SK-N-SH (cell line): ENCODE results near the gene ELAVL2. TPM values are rescaled to one million over a fixed set of nuclear protein-coding genes. Genes with fewer than 3 reads are reported as not detected.

ENCODE experiments used
- CTCF ChIA-PET: fragments of 300-600, 350-600 bp; formaldehyde crosslinking; extraction: SDS; loops from one replicate; lab custom pipeline; 2021; lab: Yijun Ruan, JAX
- POLR2A ChIA-PET: fragments of 350-600 bp; sonication (Branson Sonifier 250); formaldehyde crosslinking; extraction: SDS; loops from one replicate; lab custom pipeline; 2020; ENCODE audit warnings: antibody characterized with exemption, inconsistent platforms; lab: Yijun Ruan, JAX
- DNase-seq: peaks from one replicate; pipeline ENCODE4 v3.0.0; 2012
- H2AFZ ChIP-seq: fragments of 200-600 bp; sonication (generic); 2 replicates; pipeline ENCODE4 v1.8.1; 2016; ENCODE audit warnings: antibody characterized with exemption, mild to moderate bottlenecking, low read depth
- H3F3A ChIP-seq: fragments of 200-600 bp; sonication (generic); replicated peaks from 2 replicates; pipeline ENCODE3; 2016; ENCODE audit warnings: antibody characterized with exemption, mild to moderate bottlenecking; ENCODE audit not compliant: insufficient read depth
- H3K27ac ChIP-seq, 2 experiments: fragments of 200-500 bp in 1 of 2; fragments of 200-600 bp in 1 of 2; sonication (Bioruptor generic) in 1 of 2; sonication (generic), shearing (Covaris generic) in 1 of 2; 2 replicates each; pipeline versions ENCODE4 v1.5.1 to v1.6.1; 2014 to 2016; ENCODE audit warnings: low read depth in 2 of 2, inconsistent platforms in 1 of 2, low read length in 1 of 2, mild to moderate bottlenecking in 1 of 2, mixed read lengths in 1 of 2
- H3K27me3 ChIP-seq: fragments of 200-600 bp; sonication (generic), shearing (Covaris generic); 2 replicates; pipeline ENCODE4 v1.6.1; 2016; ENCODE audit warnings: mixed run types; ENCODE audit not compliant: insufficient read depth
- H3K36me3 ChIP-seq, 2 experiments: fragments of 200-500 bp in 1 of 2; fragments of 200-600 bp in 1 of 2; sonication (Bioruptor generic) in 1 of 2; sonication (generic) in 1 of 2; replicated peaks in 1 of 2; 2 replicates each; pipeline versions ENCODE3 to v1.5.1; 2014 to 2016; ENCODE audit warnings: low read length in 1 of 2, mild to moderate bottlenecking in 1 of 2; ENCODE audit not compliant: insufficient read depth in 2 of 2, control insufficient read depth in 1 of 2
- H3K4me1 ChIP-seq, 2 experiments: fragments of 200-500 bp in 1 of 2; fragments of 200-600 bp in 1 of 2; sonication (Bioruptor generic) in 1 of 2; sonication (generic), shearing (Covaris generic) in 1 of 2; 2 replicates each; pipeline versions ENCODE4 v1.5.1 to v1.6.1; 2014 to 2016; ENCODE audit warnings: low read depth in 1 of 2, low read length in 1 of 2, mixed run types in 1 of 2; ENCODE audit not compliant: insufficient read depth in 2 of 2, control insufficient read depth in 1 of 2
- H3K4me2 ChIP-seq: fragments of 200-600 bp; sonication (generic), shearing (Covaris generic); 2 replicates; pipeline ENCODE4 v1.6.1; 2017; ENCODE audit warnings: mixed run types
- H3K4me3 ChIP-seq, 2 experiments: fragments of 200-500 bp in 1 of 2; fragments of 200-600 bp in 1 of 2; sonication (Bioruptor generic) in 1 of 2; sonication (generic), shearing (Covaris generic) in 1 of 2; 2 replicates each; pipeline versions ENCODE4 v1.5.1 to v1.8.1; 2014 to 2016; ENCODE audit warnings: low read depth in 2 of 2, inconsistent platforms in 1 of 2, low read length in 1 of 2, mild to moderate bottlenecking in 1 of 2, mixed read lengths in 1 of 2, moderate library complexity in 1 of 2
- H3K79me2 ChIP-seq: fragments of 200-600 bp; sonication (generic); 2 replicates; pipeline ENCODE4 v1.8.1; 2017; ENCODE audit warnings: mild to moderate bottlenecking; ENCODE audit not compliant: insufficient read depth
- H3K9ac ChIP-seq: fragments of 200-600 bp; sonication (generic); 2 replicates; pipeline ENCODE4 v1.6.1; 2017; ENCODE audit warnings: mixed run types
- H3K9me2 ChIP-seq: fragments of 200-600 bp; sonication (generic); 2 replicates; pipeline ENCODE4 v1.6.1; 2017; ENCODE audit warnings: mixed run types
- H3K9me3 ChIP-seq: fragments of 200-600 bp; sonication (generic); 2 replicates; pipeline ENCODE4 v1.6.1; 2017; ENCODE audit warnings: mixed run types, mild to moderate bottlenecking, moderate library complexity
- H4K20me1 ChIP-seq: fragments of 200-600 bp; sonication (generic); 2 replicates; pipeline ENCODE4 v1.6.1; 2017; ENCODE audit warnings: mild to moderate bottlenecking, mixed run types; ENCODE audit not compliant: insufficient read depth
- CHD2 ChIP-seq: fragments of 150-350 bp; IDR thresholded peaks from 2 replicates; pipeline ENCODE4 v1.6.1; 2018; ENCODE audit warnings: low read length; ENCODE audit not compliant: partially characterized antibody
- CTCF ChIP-seq: fragments of 200-600 bp; sonication (generic); IDR thresholded peaks from 2 replicates; pipeline ENCODE4 v1.6.1; 2017; ENCODE audit warnings: antibody characterized with exemption, mild to moderate bottlenecking, moderate library complexity
- FOXM1 ChIP-seq: IDR thresholded peaks from 2 replicates; pipeline ENCODE4 v1.4.0; 2012; ENCODE audit warnings: low read depth, mild to moderate bottlenecking
- GATA2 ChIP-seq: sonication (generic); formaldehyde crosslinking; IDR thresholded peaks from 2 replicates; pipeline ENCODE4 v1.5.0; 2020; ENCODE audit warnings: mild to moderate bottlenecking, missing genetic modification reagents
- NRF1 ChIP-seq: IDR thresholded peaks from 2 replicates; pipeline ENCODE4 v1.6.1; 2012; ENCODE audit warnings: low read depth, mild to moderate bottlenecking, low read length
- PBX3 ChIP-seq: IDR thresholded peaks from 2 replicates; pipeline ENCODE4; 2012
- RAD21 ChIP-seq: IDR thresholded peaks from 2 replicates; pipeline ENCODE4 v1.6.1; 2012; ENCODE audit warnings: mild to moderate bottlenecking, low read length
- RCOR1 ChIP-seq: fragments of 150-350 bp; IDR thresholded peaks from 2 replicates; pipeline ENCODE4 v1.6.1; 2017; ENCODE audit warnings: antibody characterized with exemption, low read length
- REST ChIP-seq: IDR thresholded peaks from 2 replicates; pipeline ENCODE4 v1.6.1; 2012; ENCODE audit warnings: mild to moderate bottlenecking, low read depth, low read length, moderate library complexity
- RFX5 ChIP-seq: IDR thresholded peaks from 2 replicates; pipeline ENCODE4 v1.6.1; 2012; ENCODE audit warnings: mild to moderate bottlenecking, improper control_type of control experiment, low read length
- SMC3 ChIP-seq: IDR thresholded peaks from 2 replicates; pipeline ENCODE4 v1.6.1; 2012; ENCODE audit warnings: low read depth, low read length, improper control_type of control experiment
- TAF1 ChIP-seq: IDR thresholded peaks from 2 replicates; pipeline ENCODE4 v1.6.1; 2012; ENCODE audit warnings: low read depth, mild to moderate bottlenecking, low read length, moderate library complexity, borderline replicate concordance
- TCF12 ChIP-seq: IDR thresholded peaks from 2 replicates; pipeline ENCODE4 v1.4.0; 2012
- TEAD4 ChIP-seq: IDR thresholded peaks from 2 replicates; pipeline ENCODE4 v1.4.0; 2012; ENCODE audit warnings: mild to moderate bottlenecking, borderline replicate concordance; ENCODE audit not compliant: insufficient read depth
- USF1 ChIP-seq: IDR thresholded peaks from 2 replicates; pipeline ENCODE4 v1.4.0; 2012; ENCODE audit warnings: low read depth, borderline replicate concordance
- ZBTB33 ChIP-seq: IDR thresholded peaks from 2 replicates; pipeline ENCODE4 v1.4.0; 2012; ENCODE audit warnings: low read depth, borderline replicate concordance
- WGBS: methylation state at CpG from one replicate; pipeline ENCODE4 v1.1.6; 2017; ENCODE audit warnings: low lambda C conversion rate; 5-methylcytosine and 5-hydroxymethylcytosine counted together
- polyA plus RNA-seq, 3 experiments: library from polyadenylated mRNA; depleted of rRNA; stranded (reverse); fragments of >200 nt; gene quantifications; 2 replicates each; pipeline ENCODE4 v1.2.3, GENCODE V29; 2012

ELAVL2 gene
- polyA plus RNA-seq, 1 of the 3 experiments (the other 2 are of a cell fraction), result 0.15 TPM

GRCh38 chr9:23702311-23702922 is 123.6 kb downstream of the ELAVL2 start:
- Histone ChIP-seq H3F3A (no peaks in the 10 kb centered on the region), H4K20me1 (no peaks in the 10 kb centered on the region), H3K9me3 (no peaks in the 10 kb centered on the region), H3K27ac (no peak overlapping the region), H3K9ac (no peak overlapping the region), H3K27me3 (no peaks in the 10 kb centered on the region), H3K9me2 (no peaks in the 10 kb centered on the region), H3K36me3 (no peaks in the 10 kb centered on the region), H3K4me2 (no peak overlapping the region), H3K4me3 (no peak overlapping the region), H3K4me1 (peaks cover 0 to 3% of the 10 kb centered on the region in 2 experiments; a peak in 1 of 4 replicates), H3K79me2 (no peaks in the 10 kb centered on the region), H2AFZ (no peak overlapping the region)
- TF ChIP-seq FOXM1 (no peak), CTCF (no peak), TAF1 (no peak), REST (no peak), RAD21 (peak; percentile 48), ZBTB33 (no peak)
- peak; percentile 3 for DNase-seq
- CTCF ChIA-PET, result interaction anchor here (1.0 to 1.6 kb wide), 3 partner anchors 8 to 210 kb away, joined by 3 to 4 read pairs (median 3); no protein-coding TSS in a partner anchor
- POLR2A ChIA-PET, result interaction anchor here (1.1 kb wide), 1 partner anchor 123 kb away, joined by 6 read pairs; no protein-coding TSS in a partner anchor
- 66% methylated on average over 3 of the region's 3 CpGs for WGBS

GRCh38 chr9:23701291-23701690 is 124.7 kb downstream of the ELAVL2 start:
- no peak overlapping the region for H3K4me2 ChIP-seq

More at GRCh38 chr9:23701291-23701690, 124.7 kb downstream of the ELAVL2 start:
- POLR2A ChIA-PET, result no interaction called here
- H3F3A ChIP-seq, result no peaks in the 10 kb centered on the region
- no peak for TF ChIP-seq CHD2
- no peak for TF ChIP-seq TEAD4
- TF ChIP-seq USF1, result no peak
- TF ChIP-seq TCF12, result no peak
- TF ChIP-seq SMC3, result no peak
- no peak for TF ChIP-seq RFX5
- no peak for TF ChIP-seq GATA2 (CRISPR knock-in tag)
- no peak for TF ChIP-seq PBX3
- no peak for TF ChIP-seq NRF1
- no peak for TF ChIP-seq RCOR1
- TF ChIP-seq, all 33 proteins: peak for 0
- H3K4me1 ChIP-seq, result peaks cover 0 to 3% of the 10 kb centered on the region in 2 experiments; a peak in 1 of 4 replicates
- H3K9ac ChIP-seq, result no peak overlapping the region
- no peak for DNase-seq
- H3K9me2 ChIP-seq, result no peaks in the 10 kb centered on the region
- H3K79me2 ChIP-seq, result no peaks in the 10 kb centered on the region
- CTCF ChIA-PET, result interaction anchor here (1.0 kb wide), 1 partner anchor 53 kb away, joined by 3 read pairs; no protein-coding TSS in a partner anchor
- no peaks in the 10 kb centered on the region for H4K20me1 ChIP-seq
- H3K27ac ChIP-seq, result no peak overlapping the region
- H2AFZ ChIP-seq, result no peak overlapping the region
- no peaks in the 10 kb centered on the region for H3K36me3 ChIP-seq
- WGBS, result 45% methylated on average over 6 of the region's 6 CpGs
- no peaks in the 10 kb centered on the region for H3K27me3 ChIP-seq
- H3K4me3 ChIP-seq, result no peak overlapping the region
- no peaks in the 10 kb centered on the region for H3K9me3 ChIP-seq
